GM21360 (cell line): ENCODE results near the gene RAD21L1.
"Not testable (repeated sequence)": the region's sequence is repeated elsewhere in the genome, so short reads cannot be mapped to it uniquely, and the experiment has no call there.

ENCODE experiments used
- ATAC-seq: cut with Tn5 transposase; IDR thresholded peaks from one replicate; pipeline ENCODE4 v1.9.1; 2021; ENCODE audit warnings: mild to moderate bottlenecking, moderate library complexity; ENCODE audit not compliant: unreplicated experiment

The RAD21L1 gene

DNA sequence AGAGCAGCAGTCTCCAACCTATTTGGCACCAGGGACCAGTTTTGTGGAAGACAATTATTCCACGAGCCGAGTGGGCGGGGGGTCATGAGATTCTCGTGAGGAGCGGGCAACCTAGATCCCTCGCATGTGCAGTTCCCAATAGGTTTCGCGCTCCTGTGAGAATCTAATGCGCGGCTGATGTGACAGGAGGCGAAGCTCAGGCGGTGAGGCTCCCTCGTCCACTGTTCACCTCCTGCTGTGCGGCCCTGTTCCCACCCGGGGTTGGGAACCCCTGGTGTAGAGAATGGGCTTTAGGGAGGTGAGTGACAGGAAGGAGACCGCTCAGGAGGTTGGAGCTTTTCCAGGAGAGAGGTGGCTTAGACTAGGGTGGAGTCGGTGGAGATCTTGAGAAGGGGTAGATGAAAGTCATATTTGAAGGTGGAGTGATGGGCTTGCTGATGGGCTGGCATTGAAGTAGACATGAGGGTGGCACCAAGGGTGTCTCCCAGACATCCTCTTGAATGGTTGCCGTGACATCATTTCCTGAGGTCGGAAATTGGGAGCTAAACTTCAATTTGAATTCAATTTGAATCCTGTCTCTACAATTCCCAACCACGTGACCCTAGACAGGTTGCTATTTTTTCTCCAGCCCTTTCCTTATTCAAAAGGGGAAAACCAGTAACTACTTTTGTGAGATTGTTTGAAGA, 1.5 kb upstream of the RAD21L1 start:
- no peak for ATAC-seq

DNA sequence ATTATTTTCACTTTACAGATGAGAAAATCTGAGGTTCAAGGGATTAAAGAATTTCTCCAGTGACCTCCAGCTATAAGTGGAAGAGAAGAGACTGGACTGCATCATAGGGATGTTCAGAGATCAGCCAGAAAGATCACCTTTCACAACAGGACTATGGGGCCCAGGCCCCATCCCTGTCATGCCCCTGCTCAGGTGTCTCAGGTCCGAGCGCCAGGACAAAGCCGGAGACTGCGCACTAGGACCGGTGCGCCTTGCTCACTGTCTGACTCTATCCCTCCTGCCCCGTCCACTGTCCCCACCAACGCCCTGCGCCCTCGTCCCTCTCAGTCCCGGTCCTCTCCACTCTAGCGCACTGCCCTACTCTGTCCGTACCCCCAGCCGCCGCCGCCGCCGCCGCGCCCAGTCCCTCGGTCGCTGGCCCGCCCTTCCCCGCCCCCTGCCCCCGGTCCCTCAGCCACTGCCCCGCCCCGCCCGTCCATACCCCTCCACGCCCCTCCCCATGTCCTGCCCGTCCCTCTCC, 521 bp upstream of the RAD21L1 start:
- ATAC-seq: no peak

DNA sequence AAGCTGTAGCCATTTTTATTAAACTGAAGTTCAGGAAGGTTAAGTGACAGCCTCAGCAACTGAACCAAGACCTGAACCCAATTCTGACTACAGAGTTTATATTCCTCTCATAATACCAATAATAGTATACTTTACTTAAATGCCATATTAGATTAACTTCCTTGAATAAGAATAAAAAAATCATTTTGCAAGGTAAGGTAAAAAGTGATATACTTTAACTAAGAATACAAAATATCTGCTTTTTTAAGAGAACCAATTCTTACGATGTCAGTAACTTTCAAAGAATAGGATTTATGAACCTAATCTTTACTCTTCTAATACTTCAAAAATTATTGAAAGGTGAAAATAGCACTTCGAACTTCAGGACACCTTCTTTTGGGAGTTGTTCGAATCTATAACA, 3.7 kb downstream of the RAD21L1 start:
- ATAC-seq: no peak

DNA sequence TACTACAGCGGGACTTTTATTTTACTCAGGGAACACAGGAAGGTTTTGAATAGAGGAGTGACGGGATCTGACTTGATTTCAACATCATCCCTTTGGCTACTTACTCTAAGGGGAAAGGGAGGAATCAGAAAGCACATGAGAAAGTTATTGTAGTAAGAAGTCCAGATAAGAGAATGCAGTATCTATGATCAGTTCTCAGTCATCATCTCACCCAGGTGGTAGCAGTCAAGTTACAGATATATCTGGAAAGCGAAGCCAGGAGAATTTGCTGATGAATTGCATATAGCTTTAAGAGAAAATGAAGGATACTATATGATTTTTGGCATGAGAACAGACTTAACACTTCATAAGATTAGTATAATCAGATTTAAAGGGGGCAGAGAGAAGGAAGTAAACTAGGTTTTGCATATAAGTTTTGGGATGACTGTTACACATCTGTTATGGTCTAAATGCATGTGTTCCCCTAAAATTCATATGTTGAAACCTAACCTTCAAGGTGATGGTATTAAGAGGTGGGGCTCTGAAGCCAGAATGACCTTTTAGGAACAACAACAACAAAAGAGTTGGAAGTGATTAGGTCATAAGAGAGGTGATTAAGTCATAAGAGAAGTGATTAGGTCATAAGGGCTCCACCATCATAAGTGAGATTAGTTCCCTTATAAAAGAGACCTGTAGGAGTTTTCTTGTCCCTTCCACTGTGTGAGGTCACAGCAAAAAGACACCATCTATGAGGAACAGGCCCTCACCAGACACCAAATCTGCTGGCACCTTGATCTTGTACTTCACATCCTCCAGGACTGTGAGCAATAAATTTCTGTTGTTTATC, 6.7 kb downstream of the RAD21L1 start:
- no peak for ATAC-seq

DNA sequence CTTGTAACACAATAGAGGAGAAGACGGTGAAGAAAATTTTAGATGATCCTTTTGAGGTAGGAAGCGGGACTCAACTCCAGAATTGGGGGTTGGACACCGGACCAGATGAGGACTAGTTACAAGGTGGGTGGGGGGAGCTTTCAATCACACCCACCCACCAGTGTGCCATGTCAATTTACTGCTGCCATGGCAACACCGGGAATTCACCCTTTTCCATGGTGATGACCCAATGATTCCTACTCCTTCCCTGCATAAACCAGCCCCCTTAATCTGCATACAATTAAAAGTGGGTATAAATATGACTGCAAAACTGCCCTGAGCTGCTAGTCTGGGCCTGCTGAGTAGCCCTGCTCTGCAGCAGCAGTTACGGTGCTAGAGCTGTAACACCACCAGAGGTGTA, 14.7 kb downstream of the RAD21L1 start:
- no peak for ATAC-seq

DNA sequence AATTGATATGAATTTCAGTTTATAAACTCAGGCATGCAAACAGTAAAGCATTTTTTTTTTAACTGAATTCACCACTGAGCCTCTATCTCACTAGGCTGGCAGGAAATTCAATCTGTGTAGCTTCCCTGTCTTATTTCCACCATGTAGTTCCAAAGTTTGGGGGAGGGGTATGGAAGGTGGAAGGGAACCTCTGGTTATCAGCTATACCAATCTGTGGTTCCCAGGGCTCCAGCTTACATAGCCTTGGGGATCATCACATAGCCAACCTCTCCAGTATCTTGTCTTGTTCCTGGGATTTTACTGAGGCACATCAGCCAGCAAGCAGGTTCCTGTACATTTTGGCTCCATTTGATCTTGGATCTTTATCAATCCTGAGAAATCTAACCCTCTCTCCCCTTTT, 15.6 kb downstream of the RAD21L1 start:
- ATAC-seq: no peak

DNA sequence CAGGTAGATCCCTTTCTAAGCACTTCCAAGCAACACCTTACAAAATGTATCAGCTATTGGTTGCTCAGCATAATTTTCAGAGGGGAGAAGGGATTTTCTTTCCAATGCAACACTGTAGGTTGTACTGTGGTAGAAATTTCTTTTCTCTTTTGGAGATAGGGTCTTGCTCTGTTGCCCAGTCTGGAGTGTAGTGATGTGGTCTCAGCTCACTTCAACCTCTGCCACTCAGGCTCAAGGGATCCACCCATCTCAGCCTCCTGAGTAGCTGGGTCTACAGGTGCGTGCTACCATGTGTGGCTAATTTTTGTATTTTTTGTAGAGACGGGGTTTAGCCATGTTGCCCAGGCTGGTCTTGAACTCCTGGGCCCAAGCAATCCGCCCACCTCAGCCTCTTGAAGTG, 16.3 kb downstream of the RAD21L1 start:
- no peak for ATAC-seq

DNA sequence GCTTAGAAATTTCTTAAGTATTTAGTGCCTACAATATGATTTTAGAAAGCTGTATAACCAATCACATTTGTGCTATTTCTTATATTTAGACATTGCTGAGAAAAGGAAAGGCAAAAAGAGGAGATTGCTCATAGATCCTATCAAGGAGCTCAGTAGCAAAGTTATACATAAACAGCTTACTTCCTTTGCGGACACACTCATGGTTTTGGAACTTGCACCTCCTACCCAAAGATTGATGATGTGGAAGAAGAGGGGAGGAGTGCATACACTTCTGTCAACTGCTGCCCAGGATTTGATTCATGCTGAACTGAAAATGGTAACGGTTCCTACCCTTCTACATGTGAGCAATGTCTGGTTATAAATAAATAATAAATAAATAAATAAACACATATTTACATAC, 16.7 kb downstream of the RAD21L1 start:
- no peak for ATAC-seq

DNA sequence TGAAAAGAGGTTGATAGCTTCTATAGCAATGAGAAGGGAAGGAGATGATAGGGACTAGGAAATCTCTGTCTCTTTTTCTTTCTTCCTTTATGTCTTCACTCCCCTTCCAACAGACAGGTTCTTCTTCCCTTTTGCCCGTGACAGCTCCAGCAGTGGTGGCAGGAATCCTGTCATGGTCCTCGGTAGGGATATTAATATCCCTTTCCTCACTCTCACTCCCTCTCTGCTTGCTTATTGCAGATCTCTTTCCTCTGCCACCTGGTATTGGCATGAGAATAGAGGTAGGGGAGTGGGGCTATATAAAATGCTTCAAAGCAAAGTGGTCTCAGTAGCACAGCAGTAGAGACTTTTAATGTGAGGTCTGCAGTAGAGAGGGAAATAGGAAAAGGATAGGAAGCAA, 19.7 kb downstream of the RAD21L1 start:
- no peak for ATAC-seq

DNA sequence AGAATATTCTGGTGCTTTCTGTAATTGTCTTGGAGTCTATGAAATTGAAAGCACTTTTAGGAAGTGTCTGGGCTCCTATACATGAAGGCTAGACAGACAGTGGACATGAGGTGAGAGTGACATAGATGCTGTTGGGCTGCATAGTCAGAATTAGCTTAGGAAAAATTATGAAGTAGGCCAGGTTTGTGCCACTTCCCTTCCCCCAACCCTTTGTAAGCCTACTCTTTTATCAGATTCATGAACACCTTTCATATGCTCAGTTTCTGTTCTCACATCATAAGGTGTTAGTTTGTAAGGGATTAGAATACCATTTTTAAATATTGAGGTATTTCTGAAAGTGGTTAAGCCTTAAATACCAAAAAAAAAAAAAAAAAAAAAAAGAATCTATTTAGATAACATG, 21.8 kb downstream of the RAD21L1 start:
- ATAC-seq: no peak

DNA sequence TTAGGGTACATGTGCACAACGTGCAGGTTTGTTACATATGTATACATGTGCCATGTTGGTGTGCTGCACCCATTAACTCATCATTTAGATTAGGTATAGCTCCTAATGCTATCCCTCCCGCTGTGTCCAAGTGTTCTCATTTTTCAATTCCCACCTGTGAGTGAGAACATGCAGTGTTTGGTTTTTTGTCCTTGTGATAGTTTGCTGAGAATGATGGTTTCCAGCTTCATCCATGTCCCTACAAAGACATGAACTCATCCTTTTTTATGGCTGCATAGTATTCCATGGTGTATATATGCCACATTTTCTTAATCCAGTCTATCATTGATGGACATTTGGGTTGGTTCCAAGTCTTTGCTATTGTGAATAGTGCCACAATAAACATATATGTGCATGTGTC, 24.4 kb downstream of the RAD21L1 start:
- not testable (repeated sequence) for ATAC-seq

DNA sequence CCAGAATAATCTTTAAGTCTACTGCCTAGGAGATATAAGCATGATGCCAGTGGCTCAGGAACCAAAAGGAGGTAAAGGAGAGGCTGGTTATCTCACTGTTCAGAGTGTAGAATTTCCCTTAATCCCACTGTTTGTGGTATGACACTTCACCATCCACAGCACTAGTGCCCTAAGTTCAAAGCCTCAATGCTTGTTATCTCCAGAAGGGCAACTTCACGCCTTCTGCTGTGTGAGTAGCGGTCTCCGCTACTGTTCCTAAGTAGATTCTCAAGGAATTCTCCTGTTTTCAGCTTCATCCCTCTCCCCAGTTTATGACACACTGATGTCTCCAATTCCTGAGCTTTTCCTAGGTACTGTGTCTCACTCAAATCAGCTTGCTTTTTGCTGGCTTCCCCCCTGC, 26.6 kb downstream of the RAD21L1 start:
- no peak for ATAC-seq

DNA sequence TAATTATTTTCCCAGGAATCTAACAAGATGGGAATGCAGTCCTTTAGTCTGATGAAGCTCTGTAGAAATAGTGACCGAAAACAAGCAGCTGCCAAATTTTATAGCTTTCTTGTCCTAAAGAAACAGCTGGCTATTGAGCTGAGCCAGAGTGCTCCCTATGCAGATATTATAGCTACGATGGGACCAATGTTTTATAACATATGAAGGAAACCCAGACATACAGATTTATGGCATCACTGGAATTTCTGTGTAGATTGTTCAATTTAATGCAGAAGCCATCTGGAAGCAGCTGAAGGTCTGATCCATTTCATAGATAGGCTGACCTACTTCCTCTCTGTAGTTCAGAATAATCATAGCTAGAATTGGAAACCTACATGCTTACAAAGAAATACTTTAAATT, 28.4 kb downstream of the RAD21L1 start:
- ATAC-seq: no peak

DNA sequence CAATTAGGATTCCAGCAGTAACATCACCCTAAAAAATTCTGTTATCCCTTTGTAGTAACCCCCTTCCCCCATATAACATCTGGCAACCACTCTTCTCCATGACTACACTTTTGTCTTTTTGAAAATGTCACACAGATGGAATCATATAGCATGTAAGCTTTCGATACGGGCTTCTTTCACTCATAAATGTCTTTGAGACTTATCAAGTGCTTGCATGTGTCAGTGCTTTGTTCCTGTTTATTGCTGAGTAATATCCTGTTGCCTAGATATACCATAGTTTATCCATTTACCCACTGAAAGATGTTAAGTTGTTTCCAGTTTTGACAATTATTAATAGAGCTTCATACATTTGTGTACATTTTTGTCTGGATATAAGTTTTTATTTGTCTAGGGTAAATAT, 29.8 kb downstream of the RAD21L1 start:
- no peak for ATAC-seq

DNA sequence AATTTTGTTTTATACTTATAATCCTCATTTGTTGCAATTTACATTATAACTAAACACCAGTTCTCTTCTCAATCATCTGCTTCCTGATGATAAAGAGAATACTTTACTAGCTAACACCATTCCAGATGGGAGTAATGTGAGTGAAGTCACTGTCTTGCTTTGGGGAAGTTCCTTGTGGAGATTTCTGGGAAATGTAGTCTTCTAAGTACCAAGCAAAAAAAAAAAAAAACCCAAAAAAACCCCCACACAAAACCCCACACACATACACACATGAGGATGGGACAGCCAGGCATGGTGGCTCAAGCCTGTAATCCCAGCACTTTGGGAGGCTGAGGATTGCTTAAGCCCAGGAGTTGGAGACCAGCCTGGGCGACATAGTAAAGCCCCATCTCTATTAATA, 38.0 kb downstream of the RAD21L1 start:
- no peak for ATAC-seq

DNA sequence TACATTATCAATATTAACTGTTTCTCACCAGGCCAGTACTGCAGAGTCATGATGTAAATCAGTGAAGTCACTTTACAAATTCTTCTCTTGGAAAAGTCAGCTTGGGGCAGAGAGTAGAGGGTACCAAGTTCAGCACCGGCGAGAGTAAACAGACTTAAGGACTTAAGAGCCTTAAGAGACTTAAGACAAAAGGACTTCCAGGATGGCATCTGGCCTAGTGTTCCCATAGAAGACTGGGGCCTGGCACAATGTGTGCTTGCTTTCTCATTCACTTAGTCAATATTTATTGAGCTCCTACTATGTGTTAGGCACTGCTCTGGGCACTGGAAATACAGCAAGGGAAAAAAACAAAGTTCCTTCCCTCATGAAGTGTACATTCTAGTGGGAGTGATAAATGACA, 38.9 kb downstream of the RAD21L1 start:
- ATAC-seq: no peak

DNA sequence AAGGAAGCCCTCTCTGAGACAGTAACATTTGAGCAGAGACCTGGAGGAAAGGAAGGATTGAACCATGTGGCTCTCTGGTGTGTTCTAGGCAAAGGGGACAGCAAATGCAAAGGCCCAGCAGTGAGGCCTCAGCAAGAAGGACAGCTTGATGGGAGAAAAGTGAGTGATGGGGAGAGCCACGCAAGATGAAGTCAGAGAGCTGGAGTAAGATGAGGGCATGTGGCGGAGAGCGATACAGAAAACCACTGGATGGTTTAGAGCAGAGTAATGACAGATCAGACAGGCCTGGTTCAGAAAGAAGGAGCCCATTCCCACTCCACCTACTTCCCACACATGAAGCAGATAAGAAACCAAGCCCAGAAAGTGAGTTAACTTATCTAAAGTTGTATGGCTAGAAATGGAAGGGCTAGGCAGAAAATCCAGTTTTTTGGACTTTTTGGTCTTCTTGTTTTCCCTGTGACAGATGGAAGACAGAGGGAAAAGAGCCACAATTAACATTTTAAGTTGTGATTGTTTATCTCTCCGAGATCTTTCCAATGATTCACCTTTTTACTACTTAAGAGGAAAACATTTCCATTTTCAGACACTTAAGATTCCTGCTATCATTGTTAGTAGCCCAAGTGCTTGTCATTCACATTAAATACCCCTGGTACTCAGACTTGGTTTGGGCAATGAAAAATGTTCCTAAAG, 39.5 kb downstream of the RAD21L1 start:
- ATAC-seq: no peak

DNA sequence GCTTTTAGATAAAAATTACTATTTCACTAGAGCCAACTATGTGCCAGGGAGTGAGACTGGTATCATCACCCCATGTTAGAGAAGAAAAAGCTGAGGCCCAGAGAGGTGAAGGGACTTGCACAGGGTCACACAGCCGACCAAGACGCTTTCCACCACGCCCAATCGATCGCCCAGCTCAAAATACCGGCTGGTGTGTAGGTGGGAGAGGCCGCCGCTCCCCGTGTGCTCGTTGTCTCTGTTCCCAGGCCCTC, 40.0 kb downstream of the RAD21L1 start:
- no peak for ATAC-seq

DNA sequence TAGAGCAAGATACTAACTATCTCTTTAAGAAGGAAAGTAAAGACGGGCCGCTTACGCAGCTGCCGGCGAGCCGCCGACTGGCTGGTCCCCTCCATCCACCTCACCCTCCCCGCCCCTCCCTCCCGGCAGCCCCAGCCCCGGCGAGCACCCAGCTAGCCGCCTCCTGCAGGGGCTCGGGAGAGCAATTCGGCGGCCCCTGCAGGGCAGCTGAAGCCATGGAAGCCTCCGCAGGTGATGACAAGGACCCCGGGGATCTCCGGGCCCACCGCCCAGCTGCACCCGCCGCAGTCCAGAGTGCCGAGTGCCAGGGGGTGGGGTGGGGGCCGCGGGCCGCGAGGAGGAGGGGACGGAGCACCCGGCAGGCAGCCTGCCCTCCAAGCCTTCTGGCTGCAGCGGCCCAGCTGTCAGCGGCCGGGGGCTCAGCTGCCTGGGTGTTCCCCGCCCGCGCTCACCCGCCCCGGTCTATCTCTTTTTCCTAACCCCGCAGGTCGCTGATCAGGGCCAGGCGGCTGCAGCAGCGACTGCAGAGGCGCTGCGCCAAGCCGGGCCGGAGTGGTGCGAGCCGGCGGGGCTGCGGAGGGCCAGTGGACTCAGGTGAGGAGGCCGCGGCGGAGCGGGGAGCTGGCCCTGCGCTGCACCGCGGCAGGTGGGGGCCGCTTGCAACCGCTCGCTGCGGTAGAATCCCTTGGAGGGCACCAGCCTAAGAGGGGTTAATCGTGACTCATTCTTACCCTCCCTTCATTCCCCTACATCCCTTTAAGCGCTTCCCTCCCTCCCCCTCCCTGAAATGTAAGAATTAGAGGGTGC, 40.5 kb downstream of the RAD21L1 start, which contains the start of gene SNPH:
SNPH (plus strand) TSS at position 128 of the 807 bp plus-strand sequence. CDS start 29,946 bp downstream, outside the sequence.
- peak; percentile 64 for ATAC-seq

DNA sequence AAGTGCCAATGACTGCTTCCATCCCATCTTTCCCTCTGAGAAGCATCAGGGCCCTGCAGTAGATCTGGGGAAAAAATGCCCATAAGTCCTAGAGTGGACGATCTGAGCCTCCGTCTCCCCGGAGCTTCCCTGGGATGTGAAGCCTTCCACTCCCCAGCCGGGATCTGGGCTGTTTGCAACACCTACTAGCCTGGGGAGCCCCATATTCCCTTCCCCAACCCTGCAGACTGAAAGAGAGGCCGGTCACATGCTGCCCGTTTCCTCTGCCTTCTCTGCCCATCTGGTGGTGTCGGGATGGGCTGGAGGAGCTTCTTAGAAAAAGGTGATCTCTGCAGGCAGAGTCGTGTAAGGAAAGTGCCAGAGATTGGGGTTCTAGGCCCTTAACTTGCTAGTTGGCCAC, 41.3 kb downstream of the RAD21L1 start:
- ATAC-seq: no peak

DNA sequence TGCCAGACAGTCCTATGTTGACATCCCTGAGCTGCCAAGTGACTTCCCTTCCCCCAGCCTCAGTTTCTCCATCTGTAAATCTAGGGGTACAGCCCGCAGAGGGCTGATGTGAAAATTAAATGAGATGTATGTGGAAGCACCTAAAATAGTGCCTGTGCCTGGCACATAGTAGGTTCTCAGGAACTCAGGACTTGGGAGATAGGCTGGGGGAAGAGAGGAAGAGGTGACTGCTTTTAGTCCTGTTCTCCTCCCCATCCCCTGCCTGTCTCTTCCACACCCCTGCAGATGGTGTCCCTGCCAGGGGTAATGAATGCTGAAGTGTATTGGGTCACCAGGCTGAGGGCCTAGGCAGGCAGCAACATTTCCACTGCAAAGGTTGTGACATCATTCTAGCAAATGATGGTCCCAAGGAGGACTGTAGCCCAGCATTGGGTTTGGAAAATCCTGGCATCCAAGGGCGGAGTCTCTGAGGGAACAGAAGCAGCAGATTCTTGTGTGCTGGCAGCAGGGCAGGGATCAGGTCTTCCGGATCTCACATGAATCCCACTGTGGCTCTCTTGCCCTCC, 42.0 kb downstream of the RAD21L1 start:
- ATAC-seq: no peak
